ENCODE measurements around the gene PPP1CA. TPM values are rescaled to one million over a fixed set of nuclear protein-coding genes. Genes with fewer than 3 reads are reported as not detected.

The PPP1CA gene
- polyA plus RNA-seq, 1 donor (not counting 4 experiments of a cell fraction or from before 2014, with no cell fraction given): 122 TPM

- Histone ChIP-seq H3K9me1 (ENCODE audit: control insufficient read depth, extremely low read depth, insufficient read depth, low read length) (no peaks in the 10 kb centered on the region), H3K4me3 (ENCODE audit: control insufficient read depth in 2 of 3, extremely low read depth in 1 of 3, insufficient read depth in 2 of 3, low read depth in 1 of 3, low read length in 3 of 3) (no peak overlapping the region), H3K79me2 (ENCODE audit: control insufficient read depth, insufficient read depth, low read length) (peaks cover 6% of the 10 kb centered on the region), H3K4me1 (ENCODE audit: control insufficient read depth, extremely low read depth, insufficient read depth, low read length) (peaks cover 8% of the 10 kb centered on the region), H4K20me1 (ENCODE audit: control insufficient read depth, extremely low read depth, insufficient read depth, low read length) (no peaks in the 10 kb centered on the region), H3K9me3 (ENCODE audit: control insufficient read depth, low read depth, low read length) (no peaks in the 10 kb centered on the region), H3K9ac (ENCODE audit: control insufficient read depth, extremely low read depth, insufficient read depth, low read length) (no peak overlapping the region), H3K36me3 (ENCODE audit: control insufficient read depth in 2 of 2, extremely low read depth in 1 of 2, insufficient read depth in 2 of 2, low read length in 2 of 2) (no peaks in the 10 kb centered on the region), H3K27ac (ENCODE audit: control insufficient read depth, insufficient read depth, low read length) (no peak overlapping the region), H3K27me3 (ENCODE audit: control insufficient read depth, extremely low read depth, insufficient read depth, low read length) (no peaks in the 10 kb centered on the region), H3K4me2 (ENCODE audit: control insufficient read depth, extremely low read depth, insufficient read depth, low read depth, low read length) (no peak overlapping the region), H2AFZ (ENCODE audit: control insufficient read depth, low read length) (no peak overlapping the region)
- DNase-seq (ENCODE audit: low read depth, low spot score) (no peak), FAIRE-seq (no peak)
- TF ChIP-seq EZH2 (IDR thresholded peaks at IDR 0.05; ENCODE audit: low read length) (no peak), CTCF (optimal IDR thresholded peaks at IDR 0.05 in 1 of 3, IDR thresholded peaks at IDR 0.05 in 1 of 3, conservative IDR thresholded peaks at IDR 0.05 in 1 of 3; ENCODE audit: extremely low read depth in 1 of 3, insufficient read depth in 2 of 3, low read length in 3 of 3) (no peak)
- dilution Hi-C loops (cut with MboI; ENCODE audit: extremely low pct_ligation_motif_present, low sequenced_read_pairs): no loop called here
Measured at GRCh38 chr11:67405688-67406339, 4.2 kb upstream of the PPP1CA start.

- TF ChIP-seq EZH2 (IDR thresholded peaks at IDR 0.05; ENCODE audit: low read length) (no peak), CTCF (optimal IDR thresholded peaks at IDR 0.05 in 1 of 3, IDR thresholded peaks at IDR 0.05 in 1 of 3, conservative IDR thresholded peaks at IDR 0.05 in 1 of 3; ENCODE audit: extremely low read depth in 1 of 3, insufficient read depth in 2 of 3, low read length in 3 of 3) (no peak)
- Histone ChIP-seq H2AFZ (ENCODE audit: control insufficient read depth, low read length) (no peak overlapping the region), H3K4me3 (ENCODE audit: control insufficient read depth in 2 of 3, extremely low read depth in 1 of 3, insufficient read depth in 2 of 3, low read depth in 1 of 3, low read length in 3 of 3) (no peak overlapping the region), H3K27ac (ENCODE audit: control insufficient read depth, insufficient read depth, low read length) (no peak overlapping the region), H3K9me1 (ENCODE audit: control insufficient read depth, extremely low read depth, insufficient read depth, low read length) (no peaks in the 10 kb centered on the region), H3K9me3 (ENCODE audit: control insufficient read depth, low read depth, low read length) (no peaks in the 10 kb centered on the region), H3K4me1 (ENCODE audit: control insufficient read depth, extremely low read depth, insufficient read depth, low read length) (peaks cover 12% of the 10 kb centered on the region), H3K79me2 (ENCODE audit: control insufficient read depth, insufficient read depth, low read length) (peaks cover 11% of the 10 kb centered on the region), H3K9ac (ENCODE audit: control insufficient read depth, extremely low read depth, insufficient read depth, low read length) (no peak overlapping the region), H4K20me1 (ENCODE audit: control insufficient read depth, extremely low read depth, insufficient read depth, low read length) (no peaks in the 10 kb centered on the region), H3K27me3 (ENCODE audit: control insufficient read depth, extremely low read depth, insufficient read depth, low read length) (no peaks in the 10 kb centered on the region), H3K4me2 (ENCODE audit: control insufficient read depth, extremely low read depth, insufficient read depth, low read depth, low read length) (no peak overlapping the region), H3K36me3 (ENCODE audit: control insufficient read depth in 2 of 2, extremely low read depth in 1 of 2, insufficient read depth in 2 of 2, low read length in 2 of 2) (no peaks in the 10 kb centered on the region)
- dilution Hi-C loops (cut with MboI; ENCODE audit: extremely low pct_ligation_motif_present, low sequenced_read_pairs): no loop called here
- DNase-seq (ENCODE audit: low read depth, low spot score): no peak
- FAIRE-seq: no peak
Measured at GRCh38 chr11:67405196-67405567, 3.5 kb upstream of the PPP1CA start.

All from keratinocyte (primary cell).